Panc1 (cell line): ENCODE measurements around the gene CASP9.

Experiments used
- CTCF ChIP-seq: fragments of 450-650 bp; IDR thresholded peaks from 2 replicates; pipeline ENCODE4 v1.5.1; 2017; ENCODE audit warnings: mild to moderate bottlenecking
- SIN3A ChIP-seq: IDR thresholded peaks from 2 replicates; pipeline ENCODE4 v1.6.1; 2012; ENCODE audit warnings: low read depth, mild to moderate bottlenecking, low read length, moderate library complexity, borderline replicate concordance; ENCODE audit not compliant: insufficient read depth

GRCh38 chr1:15531682-15532081 is 7.7 kb upstream of the CASP9 start:
- no peak for TF ChIP-seq CTCF
- no peak for TF ChIP-seq SIN3A
